ENCODE results near the gene COMMD4. TPM values are rescaled to one million over a fixed set of nuclear protein-coding genes. Genes with fewer than 3 reads are reported as not detected.

COMMD4 gene
- polyA plus RNA-seq, 1 of the 3 experiments (the other 2 are of a cell fraction), result 223 TPM

DNA sequence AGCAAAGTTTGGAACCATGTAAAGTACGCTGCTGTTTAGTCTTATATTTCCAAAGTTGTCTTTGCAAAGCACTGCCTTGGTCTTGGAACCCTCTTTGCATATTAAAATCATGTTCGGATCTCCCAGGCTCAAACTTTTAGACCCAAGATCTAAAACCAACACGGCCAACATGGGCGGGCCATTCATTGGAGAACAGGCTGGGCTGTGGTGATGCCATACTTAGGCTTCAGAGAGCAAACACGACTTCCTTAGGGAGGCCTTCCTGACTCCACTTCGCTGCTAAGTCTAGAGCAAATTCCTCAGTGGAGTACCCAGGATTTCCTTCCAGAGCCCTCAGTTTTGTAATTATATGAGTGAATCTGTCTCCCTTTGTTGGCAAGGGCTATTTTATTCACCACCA is 29.0 kb downstream of the COMMD4 start:
- H3F3A ChIP-seq (replicated peaks; ENCODE audit: insufficient read depth), result peaks cover 3% of the 10 kb centered on the region
- peaks cover 24% of the 10 kb centered on the region for H3K79me2 ChIP-seq (ENCODE audit: insufficient read depth)
- peaks cover 31 to 49% of the 10 kb centered on the region in 2 experiments for H3K36me3 ChIP-seq (replicated peaks in 1 of 2; ENCODE audit: control insufficient read depth in 1 of 2, insufficient read depth in 2 of 2, low read length in 1 of 2)
- H3K4me1 ChIP-seq (ENCODE audit: control insufficient read depth in 1 of 2, insufficient read depth in 2 of 2, low read depth in 1 of 2, low read length in 1 of 2), result peaks cover 5 to 16% of the 10 kb centered on the region in 2 experiments; a peak in 3 of 4 replicates
- CTCF ChIA-PET, result no interaction called here
- WGBS (ENCODE audit: low lambda C conversion rate), result 92% methylated on average over 6 of the region's 6 CpGs
- no peak overlapping the region for H3K27ac ChIP-seq (ENCODE audit: low read depth in 2 of 2, low read length in 1 of 2)
- H3K27me3 ChIP-seq (ENCODE audit: insufficient read depth), result no peaks in the 10 kb centered on the region
- H4K20me1 ChIP-seq (ENCODE audit: insufficient read depth), result no peaks in the 10 kb centered on the region; the same call in 1 of the 2 replicates
- TF ChIP-seq, protein P1, sequence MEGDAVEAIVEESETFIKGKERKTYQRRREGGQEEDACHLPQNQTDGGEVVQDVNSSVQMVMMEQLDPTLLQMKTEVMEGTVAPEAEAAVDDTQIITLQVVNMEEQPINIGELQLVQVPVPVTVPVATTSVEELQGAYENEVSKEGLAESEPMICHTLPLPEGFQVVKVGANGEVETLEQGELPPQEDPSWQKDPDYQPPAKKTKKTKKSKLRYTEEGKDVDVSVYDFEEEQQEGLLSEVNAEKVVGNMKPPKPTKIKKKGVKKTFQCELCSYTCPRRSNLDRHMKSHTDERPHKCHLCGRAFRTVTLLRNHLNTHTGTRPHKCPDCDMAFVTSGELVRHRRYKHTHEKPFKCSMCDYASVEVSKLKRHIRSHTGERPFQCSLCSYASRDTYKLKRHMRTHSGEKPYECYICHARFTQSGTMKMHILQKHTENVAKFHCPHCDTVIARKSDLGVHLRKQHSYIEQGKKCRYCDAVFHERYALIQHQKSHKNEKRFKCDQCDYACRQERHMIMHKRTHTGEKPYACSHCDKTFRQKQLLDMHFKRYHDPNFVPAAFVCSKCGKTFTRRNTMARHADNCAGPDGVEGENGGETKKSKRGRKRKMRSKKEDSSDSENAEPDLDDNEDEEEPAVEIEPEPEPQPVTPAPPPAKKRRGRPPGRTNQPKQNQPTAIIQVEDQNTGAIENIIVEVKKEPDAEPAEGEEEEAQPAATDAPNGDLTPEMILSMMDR (IDR thresholded peaks at IDR 0.05), result no peak
- TF ChIP-seq YY1 (IDR thresholded peaks at IDR 0.05; ENCODE audit: low read depth), result no peak
- TF ChIP-seq JUND (IDR thresholded peaks at IDR 0.05), result no peak
- TF ChIP-seq NRF1 (IDR thresholded peaks at IDR 0.05; ENCODE audit: low read depth, low read length), result no peak
- no peak for TF ChIP-seq TEAD4 (IDR thresholded peaks at IDR 0.05; ENCODE audit: borderline replicate concordance, insufficient read depth)
- no peak for TF ChIP-seq TCF12 (IDR thresholded peaks at IDR 0.05)
- TF ChIP-seq EP300 (IDR thresholded peaks at IDR 0.05; ENCODE audit: borderline replicate concordance in 1 of 2, low read depth in 1 of 2, low read length in 1 of 2), result no peak
- TF ChIP-seq MEF2A (IDR thresholded peaks at IDR 0.05; ENCODE audit: borderline replicate concordance, low read depth), result no peak
- no peak for TF ChIP-seq MXI1 (IDR thresholded peaks at IDR 0.05; ENCODE audit: low read depth, low read length)
- no peak for TF ChIP-seq SMC3 (IDR thresholded peaks at IDR 0.05; ENCODE audit: low read depth, low read length)
- no peak for TF ChIP-seq ELF1 (IDR thresholded peaks at IDR 0.05)
- H3K4me3 ChIP-seq (ENCODE audit: low read depth in 2 of 2, low read length in 1 of 2), result no peak overlapping the region
- H3K9ac ChIP-seq, result no peak overlapping the region
- no peak overlapping the region for H2AFZ ChIP-seq (ENCODE audit: low read depth)
- no peaks in the 10 kb centered on the region for H3K9me2 ChIP-seq
- H3K9me3 ChIP-seq, result no peaks in the 10 kb centered on the region
- DNase-seq, result no peak
- H3K4me2 ChIP-seq, result no peak overlapping the region
- POLR2A ChIA-PET, result no interaction called here

DNA sequence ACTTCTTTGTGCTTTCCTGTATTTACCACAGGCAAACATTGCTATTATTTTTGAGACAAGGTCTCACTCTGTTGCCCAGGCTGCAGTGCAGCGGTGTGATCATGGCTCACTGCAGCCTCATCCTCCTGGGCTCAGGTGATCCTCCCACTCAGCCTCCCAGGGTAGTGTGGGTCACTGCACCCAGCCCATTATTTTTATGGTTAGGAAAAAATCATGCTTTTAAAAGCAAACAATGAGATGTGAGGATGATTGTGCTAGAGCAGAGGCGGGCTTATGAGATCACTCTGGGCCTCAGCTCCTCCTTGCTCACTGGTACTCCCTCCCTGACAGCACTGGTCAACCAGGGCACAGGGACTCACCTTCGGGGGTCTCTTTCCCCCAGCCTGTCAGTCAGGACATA is 30.3 kb downstream of the COMMD4 start:
- H4K20me1 ChIP-seq (ENCODE audit: insufficient read depth), result no peaks in the 10 kb centered on the region; the same call in 1 of the 2 replicates
- H3K27ac ChIP-seq (ENCODE audit: low read depth in 2 of 2, low read length in 1 of 2), result no peak overlapping the region
- no peaks in the 10 kb centered on the region for H3K9me2 ChIP-seq
- no peak overlapping the region for H2AFZ ChIP-seq (ENCODE audit: low read depth)
- no peaks in the 10 kb centered on the region for H3K9me3 ChIP-seq
- no peak overlapping the region for H3K9ac ChIP-seq
- H3K4me3 ChIP-seq (ENCODE audit: low read depth in 2 of 2, low read length in 1 of 2), result no peak overlapping the region
- CTCF ChIA-PET, result interaction anchor here (3.5 kb wide), 1 partner anchor 11 kb away, joined by 29 read pairs; no protein-coding TSS in a partner anchor
- 87% methylated on average over 3 of the region's 3 CpGs for WGBS (ENCODE audit: low lambda C conversion rate)
- peaks cover 10% of the 10 kb centered on the region for H3F3A ChIP-seq (replicated peaks; ENCODE audit: insufficient read depth)
- peaks cover 36% of the 10 kb centered on the region for H3K79me2 ChIP-seq (ENCODE audit: insufficient read depth)
- H3K27me3 ChIP-seq (ENCODE audit: insufficient read depth), result no peaks in the 10 kb centered on the region
- no peak for DNase-seq
- H3K4me2 ChIP-seq, result no peak overlapping the region
- peaks cover 5 to 16% of the 10 kb centered on the region in 2 experiments; a peak in 3 of 4 replicates for H3K4me1 ChIP-seq (ENCODE audit: control insufficient read depth in 1 of 2, insufficient read depth in 2 of 2, low read depth in 1 of 2, low read length in 1 of 2)
- POLR2A ChIA-PET, result no interaction called here
- H3K36me3 ChIP-seq (replicated peaks in 1 of 2; ENCODE audit: control insufficient read depth in 1 of 2, insufficient read depth in 2 of 2, low read length in 1 of 2), result peaks cover 42 to 55% of the 10 kb centered on the region in 2 experiments
- no peak for TF ChIP-seq EP300 (IDR thresholded peaks at IDR 0.05; ENCODE audit: borderline replicate concordance in 1 of 2, low read depth in 1 of 2, low read length in 1 of 2)
- no peak for TF ChIP-seq RFX5 (IDR thresholded peaks at IDR 0.05; ENCODE audit: low read length)
- no peak for TF ChIP-seq FOXJ3 (CRISPR knock-in tag; IDR thresholded peaks at IDR 0.05)
- no peak for TF ChIP-seq TAF1 (IDR thresholded peaks at IDR 0.05; ENCODE audit: borderline replicate concordance, low read depth, low read length)
- no peak for TF ChIP-seq MEF2A (IDR thresholded peaks at IDR 0.05; ENCODE audit: borderline replicate concordance, low read depth)
- TF ChIP-seq NFIC (IDR thresholded peaks at IDR 0.05; ENCODE audit: borderline replicate concordance), result no peak
- no peak for TF ChIP-seq TCF12 (IDR thresholded peaks at IDR 0.05)
- TF ChIP-seq GABPA (IDR thresholded peaks at IDR 0.05; ENCODE audit: low read depth), result no peak
- no peak for TF ChIP-seq JUND (IDR thresholded peaks at IDR 0.05)
- TF ChIP-seq, protein P2, sequence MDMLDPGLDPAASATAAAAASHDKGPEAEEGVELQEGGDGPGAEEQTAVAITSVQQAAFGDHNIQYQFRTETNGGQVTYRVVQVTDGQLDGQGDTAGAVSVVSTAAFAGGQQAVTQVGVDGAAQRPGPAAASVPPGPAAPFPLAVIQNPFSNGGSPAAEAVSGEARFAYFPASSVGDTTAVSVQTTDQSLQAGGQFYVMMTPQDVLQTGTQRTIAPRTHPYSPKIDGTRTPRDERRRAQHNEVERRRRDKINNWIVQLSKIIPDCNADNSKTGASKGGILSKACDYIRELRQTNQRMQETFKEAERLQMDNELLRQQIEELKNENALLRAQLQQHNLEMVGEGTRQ (IDR thresholded peaks at IDR 0.05; ENCODE audit: borderline replicate concordance, low read depth, low read length), result no peak
- TF ChIP-seq CHD2 (IDR thresholded peaks at IDR 0.05; ENCODE audit: low read length, partially characterized antibody), result no peak
- TF ChIP-seq, protein P3, sequence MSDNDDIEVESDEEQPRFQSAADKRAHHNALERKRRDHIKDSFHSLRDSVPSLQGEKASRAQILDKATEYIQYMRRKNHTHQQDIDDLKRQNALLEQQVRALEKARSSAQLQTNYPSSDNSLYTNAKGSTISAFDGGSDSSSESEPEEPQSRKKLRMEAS (IDR thresholded peaks at IDR 0.05; ENCODE audit: low read depth), result no peak
- TF ChIP-seq, protein P4, sequence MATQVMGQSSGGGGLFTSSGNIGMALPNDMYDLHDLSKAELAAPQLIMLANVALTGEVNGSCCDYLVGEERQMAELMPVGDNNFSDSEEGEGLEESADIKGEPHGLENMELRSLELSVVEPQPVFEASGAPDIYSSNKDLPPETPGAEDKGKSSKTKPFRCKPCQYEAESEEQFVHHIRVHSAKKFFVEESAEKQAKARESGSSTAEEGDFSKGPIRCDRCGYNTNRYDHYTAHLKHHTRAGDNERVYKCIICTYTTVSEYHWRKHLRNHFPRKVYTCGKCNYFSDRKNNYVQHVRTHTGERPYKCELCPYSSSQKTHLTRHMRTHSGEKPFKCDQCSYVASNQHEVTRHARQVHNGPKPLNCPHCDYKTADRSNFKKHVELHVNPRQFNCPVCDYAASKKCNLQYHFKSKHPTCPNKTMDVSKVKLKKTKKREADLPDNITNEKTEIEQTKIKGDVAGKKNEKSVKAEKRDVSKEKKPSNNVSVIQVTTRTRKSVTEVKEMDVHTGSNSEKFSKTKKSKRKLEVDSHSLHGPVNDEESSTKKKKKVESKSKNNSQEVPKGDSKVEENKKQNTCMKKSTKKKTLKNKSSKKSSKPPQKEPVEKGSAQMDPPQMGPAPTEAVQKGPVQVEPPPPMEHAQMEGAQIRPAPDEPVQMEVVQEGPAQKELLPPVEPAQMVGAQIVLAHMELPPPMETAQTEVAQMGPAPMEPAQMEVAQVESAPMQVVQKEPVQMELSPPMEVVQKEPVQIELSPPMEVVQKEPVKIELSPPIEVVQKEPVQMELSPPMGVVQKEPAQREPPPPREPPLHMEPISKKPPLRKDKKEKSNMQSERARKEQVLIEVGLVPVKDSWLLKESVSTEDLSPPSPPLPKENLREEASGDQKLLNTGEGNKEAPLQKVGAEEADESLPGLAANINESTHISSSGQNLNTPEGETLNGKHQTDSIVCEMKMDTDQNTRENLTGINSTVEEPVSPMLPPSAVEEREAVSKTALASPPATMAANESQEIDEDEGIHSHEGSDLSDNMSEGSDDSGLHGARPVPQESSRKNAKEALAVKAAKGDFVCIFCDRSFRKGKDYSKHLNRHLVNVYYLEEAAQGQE (IDR thresholded peaks at IDR 0.05; ENCODE audit: low read depth, low read length), result no peak
- no peak for TF ChIP-seq GATA2 (CRISPR knock-in tag; IDR thresholded peaks at IDR 0.05)
- TF ChIP-seq POLR2AphosphoS5 (IDR thresholded peaks at IDR 0.05; ENCODE audit: low read depth, low read length), result no peak

Data from SK-N-SH (cell line).